OCI-LY7 (cell line): ENCODE results near the gene PIAS2. TPM values are rescaled to one million over a fixed set of nuclear protein-coding genes. Genes with fewer than 3 reads are reported as not detected.

Experiments used
- BruUV-seq: library from RNA; stranded (reverse); fragments of 400-500 nt; replicated peaks from 2 replicates; lab custom pipeline; 2021; lab: Mats Ljungman, UMichigan
- CTCF ChIA-PET: fragments of 300-600 bp; sonication (Branson Sonifier 250); formaldehyde crosslinking; loops from one replicate; lab custom pipeline; 2022; ENCODE audit warnings: antibody characterized with exemption; ENCODE audit not compliant: unreplicated experiment; lab: Charles Lee
- POLR2A ChIA-PET: fragments of 300-600 bp; sonication (Branson Sonifier 250); formaldehyde crosslinking; loops from one replicate; lab custom pipeline; 2022; ENCODE audit warnings: antibody characterized with exemption; lab: Charles Lee
- DNase-seq: peaks from one replicate; pipeline ENCODE4 v3.0.0-alpha.2; 2015; ENCODE audit warnings: low spot score
- H2AFZ ChIP-seq: fragments of 200-600 bp; sonication (generic), shearing (Covaris generic); 2 replicates; pipeline ENCODE4 v1.6.1; 2014; ENCODE audit warnings: mild to moderate bottlenecking, antibody characterized with exemption, low read length, moderate library complexity
- H3K27ac ChIP-seq: fragments of 200-600 bp; sonication (generic); 2 replicates; pipeline ENCODE4 v1.5.1; 2014; ENCODE audit warnings: mixed run types, low read depth, mild to moderate bottlenecking, moderate library complexity, low read length, inconsistent platforms; ENCODE audit not compliant: poor library complexity, severe bottlenecking
- H3K36me3 ChIP-seq: fragments of 200-600 bp; sonication (generic); 2 replicates; pipeline ENCODE4 v1.6.1; 2014; ENCODE audit warnings: mild to moderate bottlenecking, antibody characterized with exemption, low read length, moderate library complexity, mixed read lengths; ENCODE audit not compliant: insufficient read depth
- H3K4me1 ChIP-seq: fragments of 200-600 bp; sonication (generic); 2 replicates; pipeline ENCODE4 v1.5.1; 2014; ENCODE audit warnings: mild to moderate bottlenecking, low read length; ENCODE audit not compliant: insufficient read depth, poor library complexity, severe bottlenecking
- H3K4me2 ChIP-seq: fragments of 200-600 bp; sonication (generic); 2 replicates; pipeline ENCODE4 v1.6.1; 2014; ENCODE audit warnings: mild to moderate bottlenecking, low read length
- H3K4me3 ChIP-seq: fragments of 200-600 bp; sonication (generic); 2 replicates; pipeline ENCODE4 v1.5.1; 2014; ENCODE audit warnings: mild to moderate bottlenecking, low read depth, low read length; ENCODE audit not compliant: poor library complexity, severe bottlenecking
- H3K79me2 ChIP-seq: fragments of 200-600 bp; sonication (generic); 2 replicates; pipeline ENCODE4 v1.6.1; 2016; ENCODE audit warnings: low read depth, mild to moderate bottlenecking, low read length, moderate library complexity, mixed read lengths; ENCODE audit not compliant: insufficient read depth
- H3K9me2 ChIP-seq: fragments of 200-600 bp; sonication (generic); 2 replicates; pipeline ENCODE4 v1.6.1; 2016; ENCODE audit warnings: mild to moderate bottlenecking, low read length, mixed read lengths; ENCODE audit not compliant: insufficient read depth
- H3K9me3 ChIP-seq: fragments of 200-600 bp; sonication (generic); 2 replicates; pipeline ENCODE4 v1.6.1; 2014; ENCODE audit warnings: mild to moderate bottlenecking, mixed run types, low read length, mixed read lengths
- H4K20me1 ChIP-seq: fragments of 200-600 bp; sonication (generic); 2 replicates; pipeline ENCODE4 v1.6.1; 2014; ENCODE audit warnings: mild to moderate bottlenecking, antibody characterized with exemption, low read length, moderate library complexity, mixed read lengths; ENCODE audit not compliant: insufficient read depth
- EZH2phosphoT487 ChIP-seq: fragments of 200-600 bp; sonication (generic); IDR thresholded peaks from 2 replicates; pipeline ENCODE4 v1.6.1; 2018; ENCODE audit warnings: low read depth, borderline replicate concordance, mild to moderate bottlenecking, mixed run types, antibody characterized with exemption, low read length, moderate library complexity, mixed read lengths
- intact Hi-C: fragments of 100-400 bp; cut with micrococcal nuclease; formaldehyde crosslinking; loops from one replicate; pipeline ENCODE4 v1.10.0; 2022; ENCODE audit not compliant: unreplicated experiment
- total RNA-seq, 2 experiments: library from RNA; depleted of rRNA in 1 of 2; stranded (reverse); fragments of >200 nt in 1 of 2; shearing (Covaris generic) in 1 of 2; gene quantifications; 2 replicates each; pipeline ENCODE4 v1.2.3, GENCODE V29; 2014 to 2022
- TF ChIP-seq, protein P1 (sequence below): fragments of 200-600 bp; sonication (generic); conservative IDR thresholded peaks from 2 replicates; pipeline ENCODE4 v1.5.1; 2014; ENCODE audit warnings: mild to moderate bottlenecking, antibody characterized with exemption, low read length, moderate library complexity, mixed read lengths

Gene PIAS2
- total RNA-seq, 2 experiments from 2014 or later: 18.1 to 35.7 TPM

DNA sequence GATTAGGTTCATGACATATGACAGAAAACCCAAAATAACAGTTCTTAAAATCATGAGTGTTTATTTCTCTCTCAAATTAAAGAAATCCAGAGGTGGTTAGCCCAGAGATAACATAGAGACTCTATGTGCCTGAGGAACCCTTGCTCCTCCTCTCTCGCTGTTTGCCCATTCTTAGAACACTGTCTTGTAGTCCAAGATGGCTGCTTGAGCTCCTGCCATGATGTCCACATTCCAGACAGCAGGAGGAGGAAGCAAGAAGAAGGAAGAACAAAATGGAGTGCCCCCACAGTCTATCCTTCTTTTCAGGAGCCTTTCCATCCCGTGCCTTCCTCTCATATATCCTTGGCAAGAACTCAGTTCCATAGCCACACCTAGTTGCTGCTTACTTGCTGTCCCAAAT lies 146.6 kb downstream of the PIAS2 start:
- no peaks in the 10 kb centered on the region for H4K20me1 ChIP-seq
- POLR2A ChIA-PET: no interaction called here
- no peak overlapping the region for H3K4me2 ChIP-seq
- H2AFZ ChIP-seq: no peak overlapping the region
- no peaks in the 10 kb centered on the region for H3K36me3 ChIP-seq
- H3K9me2 ChIP-seq: no peaks in the 10 kb centered on the region
- TF ChIP-seq, protein P1, sequence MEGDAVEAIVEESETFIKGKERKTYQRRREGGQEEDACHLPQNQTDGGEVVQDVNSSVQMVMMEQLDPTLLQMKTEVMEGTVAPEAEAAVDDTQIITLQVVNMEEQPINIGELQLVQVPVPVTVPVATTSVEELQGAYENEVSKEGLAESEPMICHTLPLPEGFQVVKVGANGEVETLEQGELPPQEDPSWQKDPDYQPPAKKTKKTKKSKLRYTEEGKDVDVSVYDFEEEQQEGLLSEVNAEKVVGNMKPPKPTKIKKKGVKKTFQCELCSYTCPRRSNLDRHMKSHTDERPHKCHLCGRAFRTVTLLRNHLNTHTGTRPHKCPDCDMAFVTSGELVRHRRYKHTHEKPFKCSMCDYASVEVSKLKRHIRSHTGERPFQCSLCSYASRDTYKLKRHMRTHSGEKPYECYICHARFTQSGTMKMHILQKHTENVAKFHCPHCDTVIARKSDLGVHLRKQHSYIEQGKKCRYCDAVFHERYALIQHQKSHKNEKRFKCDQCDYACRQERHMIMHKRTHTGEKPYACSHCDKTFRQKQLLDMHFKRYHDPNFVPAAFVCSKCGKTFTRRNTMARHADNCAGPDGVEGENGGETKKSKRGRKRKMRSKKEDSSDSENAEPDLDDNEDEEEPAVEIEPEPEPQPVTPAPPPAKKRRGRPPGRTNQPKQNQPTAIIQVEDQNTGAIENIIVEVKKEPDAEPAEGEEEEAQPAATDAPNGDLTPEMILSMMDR: no peak
- TF ChIP-seq EZH2phosphoT487: no peak
- peaks cover 19% of the 10 kb centered on the region for H3K4me1 ChIP-seq
- CTCF ChIA-PET: no interaction called here
- no peak overlapping the region for H3K4me3 ChIP-seq
- no TSS peak for BruUV-seq
- no peak overlapping the region for H3K27ac ChIP-seq
- no peaks in the 10 kb centered on the region for H3K9me3 ChIP-seq
- DNase-seq: no peak
- no peaks in the 10 kb centered on the region for H3K79me2 ChIP-seq
- intact Hi-C loops: no loop called here

DNA sequence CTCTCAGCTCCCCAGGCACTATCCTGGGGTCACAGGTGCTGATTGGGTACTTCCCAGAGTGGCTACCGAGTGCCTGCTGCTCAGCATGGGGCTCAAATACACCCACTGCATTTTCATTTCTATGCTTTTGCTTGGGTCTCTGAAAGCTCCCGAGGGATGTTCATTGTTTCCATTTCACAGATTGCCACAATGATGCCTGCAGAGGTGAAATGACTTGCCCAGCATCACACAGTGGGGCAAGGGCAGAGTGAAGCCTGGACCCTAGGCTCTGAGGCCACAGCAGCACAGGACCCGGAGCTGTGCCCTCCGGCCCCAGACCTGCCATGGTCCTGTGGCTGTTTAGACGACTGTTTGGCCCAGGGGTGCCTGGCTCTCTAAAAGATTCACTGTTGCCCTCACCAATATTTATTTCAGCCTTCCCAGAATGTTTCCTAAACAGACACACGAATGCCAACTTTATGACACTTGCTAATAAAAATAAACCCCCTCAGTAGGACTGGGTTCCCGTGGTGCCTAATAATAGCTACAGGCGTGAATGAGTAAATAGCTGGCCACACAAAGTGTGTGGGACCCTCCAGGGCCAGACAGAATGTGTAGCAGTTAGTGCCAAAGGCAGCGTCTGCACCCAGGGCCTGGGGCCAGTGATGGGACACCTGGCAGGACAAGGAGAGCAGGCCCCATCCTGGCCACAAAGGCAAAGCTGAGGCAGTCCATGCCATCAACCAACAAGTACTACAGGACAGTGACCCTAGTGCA lies 149.0 kb downstream of the PIAS2 start:
- Histone ChIP-seq H2AFZ (no peak overlapping the region), H3K4me3 (no peak overlapping the region), H3K4me1 (peaks cover 19% of the 10 kb centered on the region), H3K79me2 (no peaks in the 10 kb centered on the region), H3K4me2 (no peak overlapping the region), H3K9me2 (no peaks in the 10 kb centered on the region), H3K27ac (no peak overlapping the region), H3K9me3 (no peaks in the 10 kb centered on the region), H4K20me1 (no peaks in the 10 kb centered on the region), H3K36me3 (no peaks in the 10 kb centered on the region)
- no peak for TF ChIP-seq EZH2phosphoT487
- TF ChIP-seq, protein P1: no peak
- ChIA-PET CTCF (no interaction called here), POLR2A (interaction anchor here (0.7 kb wide), 1 partner anchor 691 kb away, joined by 3 read pairs; no protein-coding TSS in a partner anchor)
- DNase-seq: no peak
- BruUV-seq: no TSS peak
- intact Hi-C loops: no loop called here

DNA sequence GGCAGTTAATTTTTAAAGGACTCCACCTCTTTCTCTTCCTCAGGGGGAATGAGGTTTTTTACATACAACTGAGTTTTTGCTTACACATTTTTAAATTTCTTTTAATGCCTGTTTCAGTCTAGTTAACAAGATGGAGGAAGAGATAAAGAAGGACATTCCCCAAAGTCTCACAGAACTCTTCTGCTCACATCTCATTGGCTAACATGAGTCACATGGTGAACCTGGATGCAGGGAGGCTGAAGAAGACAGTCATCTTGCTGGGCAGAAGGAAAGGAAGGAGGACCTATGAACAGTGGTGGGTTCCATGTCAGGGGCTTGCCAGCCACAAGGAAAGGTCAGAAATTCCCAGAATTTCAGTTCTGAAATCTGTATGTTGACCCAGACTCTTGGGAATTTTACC lies 150.1 kb downstream of the PIAS2 start:
- BruUV-seq: no TSS peak
- Histone ChIP-seq H4K20me1 (no peaks in the 10 kb centered on the region), H3K79me2 (no peaks in the 10 kb centered on the region), H3K4me3 (no peak overlapping the region), H3K9me2 (no peaks in the 10 kb centered on the region), H3K4me2 (no peak overlapping the region), H3K36me3 (no peaks in the 10 kb centered on the region), H2AFZ (no peak overlapping the region), H3K9me3 (no peaks in the 10 kb centered on the region), H3K27ac (no peak overlapping the region), H3K4me1 (peaks cover 13% of the 10 kb centered on the region)
- no peak for TF ChIP-seq EZH2phosphoT487
- TF ChIP-seq, protein P1: no peak
- intact Hi-C loops: no loop called here
- no peak for DNase-seq
- ChIA-PET POLR2A (no interaction called here), CTCF (no interaction called here)
